K562 (cell line): ENCODE measurements around the gene SERPINB4. TPM values are rescaled to one million over a fixed set of nuclear protein-coding genes. Genes with fewer than 3 reads are reported as not detected.

ENCODE experiments used
- ATAC-seq: fragments of 200-7000 bp; cut with Tn5 transposase; 3 replicates; pipeline ENCODE4 v1.9.1; 2020; ENCODE audit warnings: moderate library complexity
- BruUV-seq: library from RNA; stranded (reverse); fragments of 400-500 nt; replicated peaks from 2 replicates; lab custom pipeline; 2021; lab: Mats Ljungman, UMichigan
- CTCF ChIA-PET: fragments of 300-600 bp; formaldehyde crosslinking; extraction: SDS; loops from one replicate; lab custom pipeline; 2021; ENCODE audit warnings: low intra/inter-chr PET ratio; lab: Yijun Ruan, JAX
- POLR2A ChIA-PET: fragments of 300-600, 350-650 bp; sonication (Branson Sonifier 250); formaldehyde crosslinking; extraction: SDS; loops from one replicate; lab custom pipeline; 2021; ENCODE audit warnings: antibody characterized with exemption, inconsistent platforms; lab: Yijun Ruan, JAX
- DNase-seq, 4 experiments: peaks; one replicate each; pipeline versions ENCODE4 v3.0.0 to v3.0.0-alpha.2; 2011 to 2018; ENCODE audit warnings: low spot score in 3 of 4, mixed read lengths in 3 of 4; ENCODE audit errors: extremely low read depth in 1 of 4
- FAIRE-seq: peaks from 2 replicates; lab custom pipeline; 2011; peaks lifted over from hg19 to GRCh38; lab: Jason Lieb, UNC
- H2AFZ ChIP-seq: 2 replicates; pipeline ENCODE4 v1.6.0; 2011; ENCODE audit warnings: low read depth, low read length, control low read depth, inconsistent platforms
- H3K27ac ChIP-seq: fragments of 200-600 bp; 3 replicates; pipeline ENCODE4 v1.8.0; 2011; ENCODE audit warnings: low read depth, mild to moderate bottlenecking, control low read depth, inconsistent platforms, low read length, moderate library complexity, mixed read lengths; ENCODE audit errors: extremely low read depth
- H3K27me3 ChIP-seq, 2 experiments: fragments of 300-600 bp in 1 of 2; 2 replicates in 1 of 2; 3 replicates in 1 of 2; pipeline versions ENCODE4 v1.6.0 to v1.8.0; 2011; ENCODE audit warnings: inconsistent platforms in 2 of 2, low read length in 2 of 2, mild to moderate bottlenecking in 1 of 2, mixed read lengths in 1 of 2, moderate library complexity in 1 of 2; ENCODE audit not compliant: control insufficient read depth in 2 of 2, insufficient read depth in 2 of 2
- H3K36me3 ChIP-seq: fragments of 300-600 bp; 3 replicates; pipeline ENCODE4 v1.8.0; 2011; ENCODE audit warnings: mild to moderate bottlenecking, low read length, inconsistent platforms; ENCODE audit not compliant: control insufficient read depth, insufficient read depth
- H3K4me1 ChIP-seq, 2 experiments: fragments of 200-600 bp in 1 of 2; replicated peaks in 1 of 2; 2 replicates in 1 of 2; 3 replicates in 1 of 2; pipeline versions ENCODE4 v1.5.1 to v1.8.0; 2011; ENCODE audit warnings: inconsistent platforms in 2 of 2, low read length in 2 of 2, mild to moderate bottlenecking in 1 of 2, mixed read lengths in 1 of 2, moderate library complexity in 1 of 2; ENCODE audit not compliant: control insufficient read depth in 2 of 2, insufficient read depth in 2 of 2
- H3K4me2 ChIP-seq: 2 replicates; pipeline ENCODE4 v1.6.1; 2011; ENCODE audit warnings: low read length, control low read depth, inconsistent platforms, mixed read lengths; ENCODE audit not compliant: insufficient read depth
- H3K4me3 ChIP-seq: fragments of 200-600 bp; sonication (generic), shearing (Covaris generic); 2 replicates; pipeline ENCODE4 v1.5.1; 2016; ENCODE audit warnings: control low read depth, inconsistent platforms
- H3K79me2 ChIP-seq: fragments of 200-600 bp; 3 replicates; pipeline ENCODE4 v1.8.0; 2011; ENCODE audit warnings: low read length, inconsistent platforms; ENCODE audit not compliant: control insufficient read depth, insufficient read depth
- H3K9ac ChIP-seq, 2 experiments: 2 replicates each; pipeline versions ENCODE4 v1.6.0 to v1.6.1; 2011; ENCODE audit warnings: low read depth in 2 of 2, low read length in 2 of 2, control low read depth in 1 of 2, inconsistent platforms in 1 of 2, mild to moderate bottlenecking in 1 of 2, mixed read lengths in 1 of 2; ENCODE audit not compliant: insufficient read depth in 1 of 2
- H3K9me1 ChIP-seq: one replicate; pipeline ENCODE4 v1.6.0; 2011; ENCODE audit warnings: inconsistent platforms, mild to moderate bottlenecking, low read length, moderate library complexity; ENCODE audit not compliant: control insufficient read depth, insufficient read depth
- H3K9me3 ChIP-seq: replicated peaks from 2 replicates; pipeline ENCODE4 v1.5.1; 2011; ENCODE audit warnings: low read depth, low read length, inconsistent platforms; ENCODE audit not compliant: control insufficient read depth, insufficient read depth
- H4K20me1 ChIP-seq: replicated peaks from 2 replicates; pipeline ENCODE4 v1.6.1; 2011; ENCODE audit warnings: low read length, inconsistent platforms, mixed read lengths; ENCODE audit not compliant: control insufficient read depth, insufficient read depth
- BRD4 ChIP-seq: fragments of 200-600 bp; sonication (generic); IDR thresholded peaks from 2 replicates; pipeline ENCODE4 v1.6.1; 2017; ENCODE audit warnings: inconsistent platforms
- FOXM1 ChIP-seq, 2 experiments: fragments of 450-650 bp in 1 of 2; sonication (generic) in 1 of 2; formaldehyde crosslinking in 1 of 2; IDR thresholded peaks; 2 replicates each; pipeline versions ENCODE4 v1.6.1 to v1.9.0; 2017 to 2022; ENCODE audit warnings: low read depth in 2 of 2, mild to moderate bottlenecking in 2 of 2, missing genetic modification reagents in 1 of 2, moderate library complexity in 1 of 2
- KHSRP ChIP-seq: fragments of 450-650 bp; IDR thresholded peaks from 2 replicates; pipeline ENCODE4 v1.6.1; 2017
- PCBP1 ChIP-seq: fragments of 200-400 bp; formaldehyde crosslinking; IDR thresholded peaks from 2 replicates; pipeline ENCODE4 v1.6.1; 2018; ENCODE audit warnings: mild to moderate bottlenecking, low read depth, low read length; ENCODE audit not compliant: poor library complexity, severe bottlenecking
- POU5F1 ChIP-seq: fragments of 150-350 bp; IDR thresholded peaks from 2 replicates; pipeline ENCODE4 v1.6.1; 2014; ENCODE audit warnings: borderline replicate concordance, low read length, low read depth, mild to moderate bottlenecking; ENCODE audit not compliant: partially characterized antibody
- RBM39 ChIP-seq: fragments of 200-400 bp; formaldehyde crosslinking; optimal IDR thresholded peaks from 2 replicates; pipeline ENCODE3; 2018; ENCODE audit warnings: low read depth, low read length
- SFPQ ChIP-seq: fragments of 200-400 bp; formaldehyde crosslinking; IDR thresholded peaks from 2 replicates; pipeline ENCODE4 v1.6.1; 2017; ENCODE audit warnings: mild to moderate bottlenecking, low read depth, low read length, moderate library complexity
- SMAD4 ChIP-seq: fragments of 250-450 bp; sonication (Bioruptor Pico); conservative IDR thresholded peaks from 2 replicates; pipeline ENCODE4 v1.8.0; 2021; ENCODE audit warnings: inconsistent platforms, mild to moderate bottlenecking, moderate library complexity
- SMARCA4 ChIP-seq: fragments of 450-650 bp; IDR thresholded peaks from 2 replicates; pipeline ENCODE4 v1.6.1; 2016
- SNIP1 ChIP-seq: fragments of 450-650 bp; IDR thresholded peaks from 2 replicates; pipeline ENCODE4 v1.7.1; 2017; ENCODE audit warnings: low read depth, mild to moderate bottlenecking
- ZNF280A ChIP-seq: fragments of 450-650 bp; IDR thresholded peaks from 2 replicates; pipeline ENCODE4 v1.6.1; 2018; ENCODE audit warnings: mild to moderate bottlenecking, low read depth; ENCODE audit not compliant: partially characterized antibody
- ZNF431 ChIP-seq: sonication (generic); formaldehyde crosslinking; IDR thresholded peaks from 2 replicates; pipeline ENCODE4 v1.8.0; 2022; ENCODE audit warnings: mild to moderate bottlenecking, missing genetic modification reagents
- ZNF589 ChIP-seq: fragments of 200-800 bp; sonication (Bioruptor generic); IDR thresholded peaks from 2 replicates; pipeline ENCODE4 v1.6.1; 2016; ENCODE audit warnings: low read depth, missing genetic modification characterization, missing compliant biosample characterization
- ZSCAN32 ChIP-seq: fragments of 450-650 bp; formaldehyde crosslinking; IDR thresholded peaks from 2 replicates; pipeline ENCODE4 v1.4.0; 2020; ENCODE audit warnings: mild to moderate bottlenecking, moderate library complexity
- WGBS: fragments of 100-300 bp; shearing (Covaris generic); methylation state at CpG from one replicate; pipeline ENCODE4 v1.1.6; 2016; ENCODE audit warnings: low coverage, mixed read lengths; ENCODE audit not compliant: insufficient coverage; ENCODE audit errors: missing lambda C conversion rate; 5-methylcytosine and 5-hydroxymethylcytosine counted together
- in situ Hi-C: fragments of 300-500 bp; cut with MboI; formaldehyde crosslinking; loops from 4 replicates; pipeline ENCODE4 v1.15.0; 2018; ENCODE audit warnings: inconsistent platforms, mixed read lengths
- intact Hi-C: fragments of 100-400 bp; cut with micrococcal nuclease; formaldehyde crosslinking; loops from 2 replicates; pipeline ENCODE4 v1.14.2; 2022
- polyA plus RNA-seq, 8 experiments: library from polyadenylated mRNA; depleted of rRNA in 4 of 8; stranded (reverse) in 5 of 8; unstranded in 3 of 8; fragments of >200 nt; fragmentation: Nextera tagmentation in 2 of 8; fragmentation: Illumina TruSeq in 1 of 8; extraction: Ambion mirVana in 2 of 8; extraction: Trizol in 1 of 8; gene quantifications; 2 replicates each; pipeline versions ENCODE4 v1.2.1 to v1.2.3, GENCODE V29; 2011 to 2014; ENCODE audit warnings: inconsistent platforms in 1 of 8, missing spikeins in 1 of 8
- total RNA-seq, 7 experiments: library from RNA; depleted of rRNA in 6 of 7; stranded (reverse); fragments of >200 nt in 6 of 7; fragmentation: Illumina TruSeq in 2 of 7; extraction: Trizol in 2 of 7; gene quantifications; 2 replicates each; pipeline versions ENCODE4 v1.2.1 to v1.2.3, GENCODE V29; 2011 to 2021; ENCODE audit warnings: low replicate concordance in 1 of 7

SERPINB4 gene
- total and polyA plus RNA-seq, 9 of the 15 experiments (the other 6 are each of a cell fraction or from before 2014, with no cell fraction given), result not detected

- intact Hi-C loops, result no loop called here
- Histone ChIP-seq H3K27ac (no peak overlapping the region), H3K4me3 (no peak overlapping the region), H3K4me1 (no peaks in the 10 kb centered on the region), H4K20me1 (no peaks in the 10 kb centered on the region), H3K36me3 (no peaks in the 10 kb centered on the region), H3K27me3 (no peaks in the 10 kb centered on the region), H3K9me3 (no peaks in the 10 kb centered on the region), H3K9ac (no peak overlapping the region), H3K79me2 (no peaks in the 10 kb centered on the region), H3K9me1 (no peaks in the 10 kb centered on the region), H3K4me2 (no peak overlapping the region), H2AFZ (no peak overlapping the region)
- BruUV-seq, result no TSS peak
- ChIA-PET POLR2A (no interaction called here), CTCF (no interaction called here)
- ATAC-seq (no peak), DNase-seq (no peak), FAIRE-seq (no peak)
- in situ Hi-C loops, result no loop called here
- 0% methylated on average over 1 of the region's 1 CpG for WGBS
- no peak for TF ChIP-seq PCBP1
These were observed 51.6 kb downstream of the SERPINB4 start for GRCh38 chr18:63592471-63592870.

GRCh38 chr18:63591725-63592124 lies 52.3 kb downstream of the SERPINB4 start:
- Histone ChIP-seq H2AFZ (no peak overlapping the region), H3K27ac (no peak overlapping the region), H3K36me3 (no peaks in the 10 kb centered on the region), H3K9me1 (no peaks in the 10 kb centered on the region), H3K27me3 (no peaks in the 10 kb centered on the region), H3K4me1 (no peaks in the 10 kb centered on the region), H3K4me3 (no peak overlapping the region), H3K4me2 (no peak overlapping the region), H3K9ac (no peak overlapping the region), H3K9me3 (no peaks in the 10 kb centered on the region), H4K20me1 (no peaks in the 10 kb centered on the region), H3K79me2 (no peaks in the 10 kb centered on the region)
- DNase-seq (no peak), FAIRE-seq (no peak), ATAC-seq (no peak)
- ChIA-PET CTCF (no interaction called here), POLR2A (interaction anchor here (1.1 kb wide), 1 partner anchor 12 kb away, joined by 3 read pairs; no protein-coding TSS in a partner anchor)
- BruUV-seq, result no TSS peak
- 2% methylated on average over 3 of the region's 3 CpGs for WGBS
- intact Hi-C loops, result no loop called here
- in situ Hi-C loops, result no loop called here
- TF ChIP-seq SNIP1 (no peak), SMARCA4 (no peak), SMAD4 (no peak), RBM39 (no peak), ZSCAN32 (CRISPR knock-in tag) (no peak), BRD4 (no peak), SFPQ (no peak), KHSRP (no peak), FOXM1 (IDR thresholded peaks at IDR 0.05; ENCODE audit: low read depth) (no peak), FOXM1 (CRISPR knock-in tag; IDR thresholded peaks at IDR 0.05; ENCODE audit: low read depth) (no peak), ZNF280A (no peak), ZNF589 (CRISPR knock-in tag) (no peak), ZNF431 (CRISPR knock-in tag) (no peak), POU5F1 (no peak)
